GM19463 (cell line): Measurements from ENCODE around the gene MAML3.

Experiments used
- ATAC-seq: cut with Tn5 transposase; IDR thresholded peaks from one replicate; pipeline ENCODE4 v1.9.1; 2021; ENCODE audit warnings: mild to moderate bottlenecking, moderate library complexity; ENCODE audit not compliant: unreplicated experiment

The MAML3 gene

DNA sequence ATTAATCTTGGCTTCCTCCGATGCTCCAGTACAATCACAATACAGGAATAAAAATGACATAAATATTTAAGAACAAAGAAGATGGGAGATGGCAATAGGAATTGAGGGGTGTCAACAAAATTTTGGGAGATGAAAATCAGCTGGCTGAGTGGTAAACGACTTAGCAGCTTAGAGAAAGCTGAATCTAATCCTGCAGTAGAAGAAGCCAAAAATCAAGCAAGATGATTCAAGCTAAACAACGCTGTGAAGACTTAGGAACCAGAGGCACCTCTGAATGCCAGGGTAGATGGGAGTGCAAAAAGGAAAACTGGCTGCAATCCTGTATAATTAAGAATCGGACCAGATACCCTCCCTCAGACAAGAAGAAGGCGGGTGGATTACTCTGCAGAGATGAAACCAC lies 273.1 kb downstream of the MAML3 start:
- ATAC-seq: no peak

DNA sequence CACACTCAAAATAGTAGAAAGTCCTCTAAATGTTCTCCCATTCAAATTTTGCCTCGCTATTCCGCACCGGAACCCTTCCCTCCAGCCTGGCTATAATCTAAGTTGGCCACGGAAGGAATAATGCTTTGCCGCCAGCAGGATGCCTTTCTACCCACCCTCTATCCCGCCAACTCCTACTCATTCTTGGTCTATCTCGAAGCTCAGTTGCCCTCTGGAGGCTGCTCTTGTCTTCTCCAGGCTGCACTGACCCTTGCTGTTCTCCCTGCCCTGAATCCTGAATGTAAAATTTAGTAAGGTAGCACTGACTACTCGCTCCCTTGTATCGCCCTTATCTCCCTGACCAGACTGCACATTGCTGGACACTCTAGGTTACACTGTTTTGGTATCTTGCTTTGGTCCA lies 275.9 kb downstream of the MAML3 start:
- ATAC-seq: no peak

DNA sequence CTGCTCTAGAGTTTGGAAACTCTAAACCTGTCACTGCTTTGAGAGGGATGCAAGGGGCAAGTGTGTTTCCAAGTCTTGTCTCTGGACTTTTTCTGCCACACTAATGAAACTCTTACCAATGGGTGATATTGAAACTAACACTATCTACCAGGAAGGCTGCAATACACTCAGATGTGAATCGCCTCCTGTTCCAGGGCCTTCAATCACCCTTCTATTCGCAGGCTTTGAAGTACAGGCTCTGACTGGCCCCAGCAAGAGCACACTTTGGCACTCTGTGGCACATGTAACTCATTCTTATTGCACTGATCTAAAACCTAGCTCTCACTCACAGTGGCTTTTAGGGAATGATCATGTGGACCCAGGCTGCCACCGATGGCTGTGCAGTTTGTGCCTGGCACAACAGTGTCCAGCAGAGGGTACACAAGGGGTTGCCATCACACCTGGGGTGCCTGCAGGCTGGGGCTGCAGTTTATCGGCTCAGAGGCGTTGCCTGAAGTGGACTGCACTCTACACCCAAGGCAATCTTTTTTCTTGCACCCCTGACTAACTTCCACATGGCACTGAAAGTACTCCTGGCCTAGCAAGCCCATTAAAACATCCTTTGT lies 277.5 kb downstream of the MAML3 start:
- ATAC-seq: no peak

DNA sequence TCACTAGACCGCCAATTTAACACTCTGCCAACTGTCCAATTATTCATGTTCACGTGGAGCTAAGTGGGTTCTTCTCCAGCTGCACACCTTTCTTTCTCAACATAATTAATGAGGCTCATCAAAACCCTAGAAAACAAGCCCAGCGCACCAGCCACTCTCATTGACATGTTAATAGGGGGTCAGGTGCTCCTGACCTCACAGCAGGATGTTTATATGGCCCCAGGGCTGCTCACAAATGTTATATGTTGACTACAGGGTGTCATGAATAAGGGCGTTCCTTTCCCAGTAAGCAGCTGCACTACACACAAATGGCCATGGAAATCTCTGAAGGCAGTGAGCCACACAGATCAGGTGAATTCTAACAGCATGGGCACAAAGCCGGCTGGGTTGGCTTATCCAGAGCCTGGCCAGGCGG lies 278.6 kb downstream of the MAML3 start:
- no peak for ATAC-seq

DNA sequence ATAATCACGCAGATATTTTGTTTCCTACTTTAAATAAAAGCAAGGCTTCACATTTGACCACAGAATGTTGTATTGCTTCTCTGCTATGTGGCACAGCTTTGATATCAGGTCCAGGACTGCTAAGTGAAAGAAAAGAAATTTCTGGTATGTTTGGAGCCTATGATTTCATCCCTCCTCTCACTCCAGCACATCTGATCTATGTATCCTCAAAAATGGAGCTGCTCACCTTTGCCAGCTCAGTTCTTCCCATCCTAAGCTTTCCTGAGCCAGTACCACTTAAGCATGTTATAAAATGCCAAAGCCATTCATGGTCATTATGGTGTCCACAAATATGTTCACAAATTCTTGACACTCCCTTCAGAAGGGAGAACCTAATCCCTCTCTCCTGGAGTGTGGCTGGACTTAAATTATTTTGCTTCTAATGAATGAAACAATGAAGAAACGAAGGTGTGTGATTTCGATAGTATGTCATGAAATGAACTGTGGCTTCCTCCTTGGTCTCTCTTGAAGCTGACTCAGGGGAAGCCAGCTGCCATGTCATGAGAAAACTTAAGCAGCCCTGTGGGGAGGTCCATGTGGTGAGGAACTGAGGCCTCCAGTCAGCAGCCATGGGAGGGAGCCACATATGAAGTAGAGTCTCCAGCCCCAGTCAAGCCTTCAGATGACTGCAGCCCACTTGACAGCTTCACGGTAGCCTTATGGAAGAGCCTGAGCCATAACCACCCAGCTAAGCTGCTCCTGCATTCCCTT lies 280.7 kb downstream of the MAML3 start:
- no peak for ATAC-seq

DNA sequence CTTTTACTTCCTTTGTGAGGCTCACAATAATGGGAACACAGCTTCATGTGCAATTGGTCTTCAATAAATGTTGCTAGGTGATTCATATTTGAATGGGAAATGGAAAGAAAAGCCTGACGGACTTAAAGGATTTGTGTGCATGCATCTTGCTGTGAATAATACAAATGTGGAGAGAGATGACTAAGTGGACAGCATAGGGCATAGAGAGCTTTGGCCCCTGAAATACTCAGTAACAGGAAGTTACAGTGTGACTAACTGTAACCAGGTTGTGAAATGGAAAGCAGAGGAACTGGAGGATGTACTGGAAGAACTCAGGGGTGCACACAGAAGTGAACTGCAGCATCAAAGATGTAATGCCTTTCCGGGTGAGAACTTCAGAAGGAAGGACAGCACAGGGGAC lies 281.7 kb downstream of the MAML3 start:
- no peak for ATAC-seq

DNA sequence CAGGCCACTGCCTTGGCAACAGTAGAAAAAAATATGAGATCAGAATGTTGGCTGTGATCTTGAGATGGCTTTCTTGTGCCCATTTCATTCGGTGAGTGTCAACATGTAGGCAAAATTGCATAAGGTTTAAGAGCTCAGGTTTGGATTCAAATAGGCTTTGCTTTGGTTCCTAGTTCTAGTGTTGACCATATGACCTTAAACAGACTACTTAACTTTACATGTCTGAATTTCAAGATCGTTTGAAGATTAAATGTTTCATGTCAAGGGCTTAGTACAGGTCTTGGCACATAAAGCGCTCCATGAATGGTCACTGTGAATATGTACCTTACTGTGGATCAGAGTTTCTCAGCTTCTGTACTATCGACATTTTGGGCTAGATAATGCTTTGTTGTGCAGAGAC lies 284.2 kb downstream of the MAML3 start:
- no peak for ATAC-seq

DNA sequence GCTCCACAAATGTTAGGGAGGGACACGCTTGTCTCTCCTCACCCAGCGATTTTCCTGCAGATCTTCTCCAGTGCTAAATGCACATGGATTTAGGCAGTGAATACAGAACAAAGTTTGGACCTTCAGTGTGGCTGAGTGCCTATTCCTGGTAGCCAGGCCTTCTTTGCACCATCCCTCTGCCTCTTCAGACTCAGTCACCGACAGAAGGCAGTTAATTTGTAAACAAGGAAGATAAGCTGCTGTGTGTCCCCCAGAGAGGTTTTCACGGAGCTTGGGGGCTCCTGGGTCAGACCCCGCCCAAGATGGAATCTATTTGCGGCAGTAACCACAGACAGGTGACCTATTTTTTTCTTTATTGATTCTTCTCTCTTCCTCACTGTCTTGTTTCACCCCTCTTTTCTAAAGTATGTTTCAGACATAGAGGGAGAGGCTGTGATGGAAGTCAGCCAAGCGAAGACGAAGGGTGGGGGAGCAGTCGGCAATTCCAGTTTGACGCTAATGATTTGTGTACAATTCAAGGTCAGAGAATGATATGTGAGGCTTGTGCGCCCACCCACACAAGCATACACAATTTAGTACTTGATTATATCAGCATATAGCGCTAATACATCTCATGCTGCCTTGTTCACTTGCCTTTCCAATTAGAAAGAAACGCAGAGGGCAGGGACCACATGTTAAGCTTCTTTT lies 287.6 kb downstream of the MAML3 start:
- ATAC-seq: no peak

DNA sequence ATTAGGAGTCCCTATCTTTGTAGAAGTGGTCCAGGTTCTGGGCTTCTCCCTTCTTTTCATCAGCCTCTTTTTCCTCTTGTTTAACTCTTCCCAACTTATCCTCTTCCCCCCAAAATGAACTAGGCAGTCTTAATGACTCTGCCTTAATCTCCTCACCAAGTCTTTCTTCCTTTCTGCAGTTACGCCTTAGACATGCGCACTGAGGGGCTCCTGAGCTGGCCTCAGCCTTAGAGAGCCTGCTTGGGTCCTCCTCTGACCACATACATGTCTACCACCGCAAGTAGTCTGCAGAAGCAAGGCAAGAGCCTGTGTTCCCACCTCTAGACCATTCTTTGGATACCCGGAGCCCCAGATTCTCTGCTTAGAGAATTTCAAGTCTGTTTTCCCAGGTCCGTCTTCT lies 288.4 kb downstream of the MAML3 start:
- no peak for ATAC-seq

DNA sequence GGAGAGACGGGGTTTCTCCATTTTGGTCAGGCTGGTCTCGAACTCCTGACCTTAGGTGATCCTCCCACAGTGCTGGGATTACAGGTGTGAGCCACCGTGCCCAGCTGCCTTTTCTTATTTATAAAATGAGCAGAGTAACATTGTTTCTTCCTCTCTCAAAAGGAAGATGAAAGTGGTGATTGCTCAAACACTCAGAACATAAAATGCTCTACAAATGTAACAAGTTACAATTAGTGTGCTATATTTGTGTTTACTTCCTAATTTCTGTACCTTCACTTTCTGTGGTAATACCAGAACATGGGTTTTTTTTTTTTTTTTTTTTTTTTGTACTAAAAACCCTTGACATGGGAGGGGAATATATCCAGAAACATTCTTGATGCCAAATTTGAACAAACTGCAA lies 290.5 kb downstream of the MAML3 start:
- ATAC-seq: no peak

DNA sequence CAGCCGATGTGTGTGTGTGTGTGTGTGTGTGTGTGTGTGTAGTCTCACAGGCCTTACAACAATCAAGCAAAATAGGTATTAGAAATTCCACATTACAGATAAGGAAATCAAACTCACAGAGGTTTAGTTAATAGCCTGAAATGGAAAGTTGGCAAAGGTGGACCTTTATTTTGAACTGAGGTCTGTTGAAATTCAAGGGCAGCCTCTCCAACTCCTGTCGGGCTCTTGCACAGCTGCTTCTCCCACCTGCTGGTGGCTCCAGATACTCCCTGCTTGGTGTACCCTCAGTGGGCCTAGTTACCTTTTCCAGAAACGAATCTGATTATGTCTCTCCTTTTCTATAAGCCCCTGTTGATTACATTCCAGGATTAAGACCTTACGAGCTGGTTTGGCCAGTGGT lies 292.5 kb downstream of the MAML3 start:
- ATAC-seq: no peak

DNA sequence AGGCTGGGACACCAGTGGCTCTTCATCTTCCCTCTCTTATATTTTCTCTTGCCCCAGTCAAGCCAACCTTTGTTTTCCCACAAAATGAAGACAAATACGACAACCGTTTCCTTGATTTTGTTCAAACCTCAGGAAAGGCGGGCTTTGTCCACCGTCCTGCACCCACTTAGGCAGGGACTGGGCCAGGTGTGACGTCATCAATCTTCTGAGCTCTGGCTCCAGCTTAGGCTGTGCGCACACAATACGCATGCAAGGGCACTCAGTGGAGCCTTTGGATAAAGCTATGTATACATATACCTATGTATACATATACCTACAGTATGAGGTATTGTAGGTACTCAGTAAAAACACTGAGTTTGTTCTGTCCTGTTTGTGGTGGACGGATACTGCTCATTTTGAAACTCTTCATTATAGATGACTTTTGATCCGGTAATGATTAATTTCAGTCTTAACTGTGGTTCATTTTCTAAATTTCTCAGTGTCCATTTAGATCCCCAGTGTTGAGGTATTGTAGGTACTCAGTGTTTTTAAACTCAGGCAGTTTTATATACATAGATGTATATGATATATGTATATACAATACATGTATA lies 293.5 kb downstream of the MAML3 start:
- ATAC-seq: no peak

DNA sequence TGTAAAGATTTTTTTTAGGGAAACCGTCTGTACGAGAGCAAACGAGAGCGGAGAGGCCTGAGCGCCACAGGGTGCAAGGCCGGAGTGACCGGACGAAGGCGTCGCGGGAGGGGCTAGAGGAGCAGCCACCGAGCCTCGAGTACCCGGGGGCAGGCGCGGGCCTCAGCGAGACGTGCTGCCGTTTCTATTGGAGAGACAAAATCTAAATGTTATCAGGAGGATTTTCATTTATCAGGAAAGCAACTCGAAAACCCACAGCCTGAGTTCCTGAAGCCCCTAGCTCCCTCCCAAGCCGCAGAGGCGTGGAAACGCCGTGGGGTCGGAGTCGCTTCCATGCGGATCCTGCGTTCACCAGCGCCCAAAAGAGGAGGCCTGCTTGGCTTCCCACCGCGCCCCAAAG lies 294.1 kb downstream of the MAML3 start:
- ATAC-seq: no peak

DNA sequence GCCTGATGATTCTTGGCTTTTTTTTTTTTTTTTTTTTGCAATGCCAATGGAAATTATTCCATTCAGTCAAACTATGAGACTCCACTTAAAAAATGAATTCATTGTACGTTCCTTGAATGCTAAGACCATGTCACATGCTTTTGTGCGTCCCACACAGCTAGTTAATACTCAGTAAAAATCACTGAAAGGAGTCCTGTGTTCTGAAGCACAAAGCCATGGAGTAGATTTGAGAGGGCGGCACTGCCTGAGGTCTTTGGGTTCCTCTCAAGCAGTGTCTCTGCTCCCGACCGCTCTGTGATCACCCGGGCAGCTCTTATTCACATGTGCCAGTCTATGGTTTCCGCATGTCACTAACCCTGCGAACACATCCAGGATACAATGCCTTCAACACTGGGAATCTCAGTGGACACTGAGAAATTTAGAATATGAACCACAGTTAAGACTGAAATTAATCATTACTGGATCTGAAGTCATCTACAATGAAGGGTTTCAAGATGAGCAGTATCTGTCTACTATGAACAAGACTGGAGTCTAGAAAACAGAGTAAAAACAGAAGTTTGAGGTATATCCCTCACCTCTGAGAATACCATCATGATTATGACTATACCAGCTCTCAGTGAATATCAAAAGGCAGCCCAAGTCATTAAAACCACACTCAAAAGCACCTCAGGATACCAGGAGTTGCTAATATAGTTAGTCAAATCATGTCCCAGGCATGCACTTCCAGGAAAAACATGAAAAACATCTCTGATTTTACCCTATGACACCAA lies 295.4 kb downstream of the MAML3 start:
- peak; percentile 97 for ATAC-seq

DNA sequence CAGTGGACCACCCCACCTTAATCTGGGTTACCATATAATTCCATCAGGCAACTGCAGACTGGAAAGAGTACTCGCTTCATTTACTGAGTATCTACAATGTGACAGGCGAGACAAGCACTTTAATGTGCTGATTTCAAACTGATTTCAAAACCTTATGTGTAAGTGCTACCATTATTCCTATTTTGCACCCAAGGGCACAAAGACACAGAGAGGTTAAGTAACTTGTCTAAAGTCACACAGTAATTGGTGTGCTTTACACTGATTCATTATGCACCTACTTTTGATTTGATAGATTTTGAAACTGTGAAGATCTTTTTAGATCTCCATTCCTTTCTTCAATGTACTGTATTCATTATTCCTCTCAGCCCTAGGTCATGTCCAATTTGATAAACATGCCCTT lies 296.0 kb downstream of the MAML3 start:
- no peak for ATAC-seq

DNA sequence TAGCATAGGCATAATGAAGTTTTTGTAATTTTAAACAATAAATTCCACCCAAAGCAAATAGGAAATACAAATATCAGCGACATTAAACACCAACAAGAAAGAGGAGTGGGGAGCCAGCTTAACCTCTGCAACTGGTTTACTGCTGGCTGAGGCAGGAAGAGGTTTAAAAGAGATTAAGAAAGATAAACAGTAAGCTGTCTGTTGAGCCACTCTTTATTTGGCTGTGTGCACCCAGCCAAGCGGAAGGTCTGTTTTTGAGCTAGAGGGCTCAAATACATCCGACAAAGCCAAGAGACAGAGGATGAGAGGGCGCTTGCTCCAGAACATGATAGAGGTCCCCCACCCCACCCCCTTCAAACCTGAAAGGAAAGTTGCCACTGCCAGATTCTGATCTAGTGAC lies 297.0 kb downstream of the MAML3 start:
- ATAC-seq: no peak

DNA sequence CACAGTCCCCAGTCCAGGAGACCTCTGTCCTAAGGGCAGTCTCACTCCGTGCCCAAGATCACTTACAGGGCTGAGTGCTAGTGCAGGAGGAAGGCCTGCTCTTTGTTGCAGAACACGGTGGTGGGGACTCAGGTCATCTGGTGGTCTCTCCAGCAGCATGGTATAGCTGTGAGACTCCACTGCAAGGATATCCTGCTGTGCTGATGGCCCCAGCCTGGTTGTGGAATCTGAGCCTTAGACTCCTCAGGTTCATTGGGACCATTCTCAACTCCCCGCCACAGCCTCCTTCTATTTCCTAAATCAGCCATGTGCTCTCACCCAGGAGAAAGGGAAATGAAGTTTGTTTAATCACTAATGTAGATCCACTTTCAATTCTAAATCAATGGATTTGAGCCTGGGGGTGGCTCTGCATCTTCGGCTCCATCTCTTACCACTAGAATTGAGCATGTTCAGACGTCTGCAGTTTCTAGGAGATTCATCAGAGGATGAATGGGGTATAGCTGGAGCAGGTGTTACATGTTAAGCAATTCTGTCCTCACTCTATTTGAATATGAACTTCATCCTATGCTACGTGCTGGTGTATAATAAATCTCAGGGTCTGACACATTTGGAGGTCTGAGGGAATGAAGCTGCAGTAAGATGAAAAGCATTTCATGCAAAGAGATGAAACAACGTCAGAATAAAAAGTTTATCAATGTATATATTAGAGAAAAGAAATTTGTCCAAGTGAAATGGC lies 299.1 kb downstream of the MAML3 start:
- no peak for ATAC-seq

DNA sequence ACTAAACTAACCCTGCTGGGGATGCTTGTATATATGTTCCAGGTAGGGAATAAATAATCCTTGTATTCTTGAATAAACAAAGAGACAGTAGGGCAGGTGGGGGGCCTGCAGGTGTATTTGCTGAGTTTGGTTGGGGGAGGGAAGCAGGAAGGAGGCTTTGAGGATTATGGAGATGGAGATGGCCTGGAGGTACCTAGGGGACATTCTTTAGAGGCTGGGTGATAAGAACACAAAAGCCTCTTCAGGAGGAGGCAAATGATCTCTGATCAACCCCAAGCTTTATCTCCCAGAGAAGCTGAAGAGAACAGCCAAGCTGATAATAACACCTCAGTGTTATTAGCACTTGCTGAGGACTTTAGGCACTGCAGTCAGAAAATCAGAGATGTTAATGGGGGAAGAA lies 300.7 kb downstream of the MAML3 start:
- no peak for ATAC-seq

DNA sequence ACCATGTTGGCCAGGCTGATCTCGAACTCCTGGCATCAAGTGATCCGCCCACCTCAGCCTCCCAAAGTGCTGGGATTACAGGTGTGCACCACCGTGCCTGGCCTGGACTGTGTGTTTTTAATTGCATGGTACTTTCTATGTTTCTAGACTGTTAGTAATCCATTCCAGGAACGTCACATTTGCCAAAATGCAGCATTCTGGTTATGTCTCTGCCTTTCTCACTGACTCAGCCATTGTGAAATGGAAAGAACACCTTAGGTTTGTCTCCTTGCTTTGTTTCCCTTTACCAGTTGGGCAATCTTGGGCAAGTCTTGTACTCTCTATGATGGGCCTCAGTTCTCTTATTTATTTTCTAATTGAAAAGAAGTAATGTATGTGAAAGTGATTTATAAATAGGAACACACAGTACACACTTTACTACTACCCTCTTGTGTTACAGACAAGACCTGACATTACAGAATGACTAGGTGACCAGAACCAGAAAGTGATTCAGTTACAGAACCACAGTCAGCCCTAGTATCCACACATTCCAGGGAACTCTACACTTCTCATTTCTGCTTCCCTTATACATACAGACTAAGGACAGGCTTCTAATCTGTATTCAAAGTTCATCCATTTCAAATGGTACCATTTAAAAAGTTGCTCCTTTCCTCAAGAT lies 301.2 kb downstream of the MAML3 start:
- ATAC-seq: no peak

DNA sequence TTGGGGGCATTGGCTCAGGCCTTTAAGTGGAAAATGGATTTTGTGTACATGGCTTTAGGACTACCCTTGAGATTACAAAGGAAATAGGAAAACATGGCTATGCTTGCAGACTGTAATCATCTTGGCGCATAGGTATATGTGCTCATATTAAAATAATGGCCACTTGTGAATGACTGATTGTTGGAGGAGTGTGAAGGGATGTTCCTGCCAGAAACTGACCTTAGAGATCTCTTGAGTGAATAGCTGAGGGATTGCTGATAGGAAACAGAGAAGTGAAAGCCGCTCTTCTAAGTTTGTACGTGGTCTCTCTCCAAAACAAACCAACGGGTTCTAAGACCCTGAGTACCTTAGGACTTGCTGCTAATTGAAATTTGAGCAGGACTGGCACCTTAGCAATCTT lies 302.3 kb downstream of the MAML3 start:
- ATAC-seq: no peak
